GM12872 (cell line): Measurements from ENCODE around the gene HCST.

Experiments used
- TF ChIP-seq, protein P1 (sequence below): IDR thresholded peaks from 3 replicates; pipeline ENCODE4 v1.5.1; 2011; ENCODE audit warnings: low read depth, mild to moderate bottlenecking, low read length, moderate library complexity; ENCODE audit not compliant: insufficient read depth

Gene HCST

GRCh38 chr19:35860818-35861639 is 41.3 kb upstream of the HCST start:
- TF ChIP-seq, protein P1, sequence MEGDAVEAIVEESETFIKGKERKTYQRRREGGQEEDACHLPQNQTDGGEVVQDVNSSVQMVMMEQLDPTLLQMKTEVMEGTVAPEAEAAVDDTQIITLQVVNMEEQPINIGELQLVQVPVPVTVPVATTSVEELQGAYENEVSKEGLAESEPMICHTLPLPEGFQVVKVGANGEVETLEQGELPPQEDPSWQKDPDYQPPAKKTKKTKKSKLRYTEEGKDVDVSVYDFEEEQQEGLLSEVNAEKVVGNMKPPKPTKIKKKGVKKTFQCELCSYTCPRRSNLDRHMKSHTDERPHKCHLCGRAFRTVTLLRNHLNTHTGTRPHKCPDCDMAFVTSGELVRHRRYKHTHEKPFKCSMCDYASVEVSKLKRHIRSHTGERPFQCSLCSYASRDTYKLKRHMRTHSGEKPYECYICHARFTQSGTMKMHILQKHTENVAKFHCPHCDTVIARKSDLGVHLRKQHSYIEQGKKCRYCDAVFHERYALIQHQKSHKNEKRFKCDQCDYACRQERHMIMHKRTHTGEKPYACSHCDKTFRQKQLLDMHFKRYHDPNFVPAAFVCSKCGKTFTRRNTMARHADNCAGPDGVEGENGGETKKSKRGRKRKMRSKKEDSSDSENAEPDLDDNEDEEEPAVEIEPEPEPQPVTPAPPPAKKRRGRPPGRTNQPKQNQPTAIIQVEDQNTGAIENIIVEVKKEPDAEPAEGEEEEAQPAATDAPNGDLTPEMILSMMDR: no peak

DNA sequence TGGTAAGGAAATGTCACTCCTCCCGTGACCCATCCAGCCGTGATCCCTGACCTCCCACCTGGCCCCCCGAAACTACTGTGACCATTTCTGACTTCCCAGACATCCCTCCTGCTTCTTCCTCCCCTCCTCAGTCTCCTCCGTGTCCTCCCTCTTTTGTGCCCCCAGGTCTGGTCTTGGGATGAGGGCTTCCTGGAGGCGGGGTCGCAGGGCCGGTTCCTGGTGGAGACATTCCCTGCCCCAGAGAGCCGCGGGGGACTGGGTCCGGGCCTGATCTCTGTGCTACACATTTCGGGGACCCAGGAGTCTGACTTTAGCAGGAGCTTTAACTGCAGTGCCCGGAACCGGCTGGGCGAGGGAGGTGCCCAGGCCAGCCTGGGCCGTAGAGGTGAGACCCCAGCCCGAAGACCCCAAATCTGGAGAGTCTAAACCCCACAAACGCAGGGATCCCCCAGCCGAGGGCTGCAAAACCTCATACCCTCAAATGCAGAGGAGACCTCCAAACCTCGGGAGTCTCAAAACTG is 40.6 kb upstream of the HCST start:
- TF ChIP-seq, protein P1: no peak

DNA sequence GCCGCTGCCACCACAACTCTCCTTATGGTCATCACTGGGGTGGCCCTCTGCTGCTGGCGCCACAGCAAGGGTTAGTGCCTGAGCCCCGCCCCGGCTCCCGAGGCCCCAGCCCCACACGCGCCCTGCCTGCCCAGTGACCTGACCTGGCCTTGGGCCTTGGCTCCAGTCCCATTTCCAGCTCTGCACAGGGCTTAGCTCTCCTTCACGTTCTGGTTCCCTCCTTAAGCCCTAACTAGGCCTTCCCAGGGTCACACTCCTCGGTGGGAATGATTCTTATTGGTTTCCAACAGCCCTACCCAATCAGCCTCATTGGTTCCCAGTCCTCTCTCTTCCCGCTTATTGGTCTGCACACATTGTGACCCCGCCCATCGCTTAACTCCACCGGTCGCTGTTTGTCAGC is 39.8 kb upstream of the HCST start:
- TF ChIP-seq, protein P1: no peak

DNA sequence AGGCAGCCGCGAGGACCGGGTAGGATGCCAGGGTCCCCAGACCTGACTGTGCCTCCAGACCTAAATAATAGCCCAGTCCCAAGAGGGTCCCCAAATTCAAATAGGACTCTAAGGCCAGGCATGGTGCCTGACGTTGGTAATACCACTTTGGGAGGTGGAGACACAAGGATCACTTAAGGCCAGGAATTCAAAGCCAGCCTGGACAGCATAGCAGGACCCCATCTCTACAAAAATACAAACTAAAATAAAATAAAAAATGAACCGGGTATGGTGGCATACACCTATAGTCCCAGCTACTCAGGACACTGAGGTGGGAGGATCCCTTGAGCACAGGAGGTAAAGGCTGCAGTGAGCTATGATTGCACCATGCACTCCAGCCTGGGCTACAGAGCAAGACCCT is 39.3 kb upstream of the HCST start:
- TF ChIP-seq, protein P1: no peak

DNA sequence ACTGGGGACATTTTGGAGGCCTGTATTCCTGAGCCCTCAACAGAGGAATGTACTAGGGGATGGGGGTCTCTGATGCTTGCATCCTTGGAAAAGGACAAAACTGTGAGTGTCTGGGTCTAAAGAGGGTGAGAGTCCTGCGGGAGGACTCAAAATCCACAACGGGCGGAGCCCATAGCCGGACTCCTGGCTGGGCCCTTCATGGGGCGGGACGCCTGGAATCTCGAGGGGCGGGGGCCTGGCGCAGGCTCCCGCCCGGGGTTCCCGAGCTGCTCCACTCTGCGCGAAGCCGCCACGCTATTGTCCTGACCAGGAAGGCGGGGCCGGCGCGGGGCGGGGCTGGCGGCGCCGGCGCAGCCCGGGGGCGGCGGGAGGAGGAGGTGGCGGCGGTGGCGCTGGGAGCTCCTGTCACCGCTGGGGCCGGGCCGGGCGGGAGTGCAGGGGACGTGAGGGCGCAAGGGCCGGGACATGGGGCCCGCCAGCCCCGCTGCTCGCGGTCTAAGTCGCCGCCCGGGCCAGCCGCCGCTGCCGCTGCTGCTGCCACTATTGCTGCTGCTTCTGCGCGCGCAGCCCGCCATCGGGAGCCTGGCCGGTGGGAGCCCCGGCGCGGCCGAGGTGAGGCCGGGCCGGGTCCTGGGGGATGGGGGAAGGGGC is 34.0 kb upstream of the HCST start, which contains the start of gene APLP1:
APLP1 (plus strand) TSS at position 403 of the 651 bp plus-strand sequence; CDS start at position 466, 63 bp downstream.
- TF ChIP-seq, protein P1: no peak

DNA sequence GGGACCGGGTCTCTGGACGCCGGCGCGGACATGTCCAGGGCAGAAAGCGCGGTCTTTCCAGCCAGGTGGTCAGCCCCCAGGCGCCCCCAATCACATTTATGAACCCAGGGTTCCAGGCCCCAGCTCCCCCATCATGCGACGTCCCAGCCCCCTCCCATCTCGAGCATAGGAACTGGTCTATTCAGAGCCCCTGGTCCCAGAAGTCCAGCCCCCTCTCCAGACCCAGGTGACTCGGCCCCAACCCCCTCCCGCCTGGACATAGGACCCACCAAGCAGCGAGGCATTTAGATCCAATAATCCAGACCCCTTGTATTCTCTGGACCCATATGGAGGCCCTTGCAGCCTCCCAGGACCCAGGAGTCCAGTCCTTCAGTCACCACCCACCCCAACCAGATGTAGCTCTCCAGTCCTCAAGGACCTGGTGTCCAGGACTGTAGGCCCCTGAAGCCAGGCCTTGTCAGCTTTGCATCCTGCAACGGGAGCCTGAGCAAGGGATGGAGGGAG is 33.5 kb upstream of the HCST start:
- TF ChIP-seq, protein P1: no peak
